ENCODE measurements around the gene POFUT1. TPM values are rescaled to one million over a fixed set of nuclear protein-coding genes. Genes with fewer than 3 reads are reported as not detected.

The POFUT1 gene
- total and polyA plus RNA-seq, 8 donors = 2.3 to 33.8 (median 11.2) TPM

GRCh38 chr20:32229251-32229747, 21.6 kb downstream of the POFUT1 start:
- intact Hi-C loops (cut with DNase I; ENCODE audit: low total_unique reads) = no loop called here
- H3K27ac ChIP-seq = peak overlapping the region in 1 of 5 donors; percentile 66
- H3K36me3 ChIP-seq = peaks cover 15 to 81% (median 74%) of the 10 kb centered on the region in 4 donors
- H3K9me3 ChIP-seq = no peaks in the 10 kb centered on the region
- 33 to 63% (median 49%) methylated on average over 5 of the region's 5 CpGs for WGBS, 5 donors
- peaks cover 17 to 50% (median 32%) of the 10 kb centered on the region in 4 donors for H3K4me1 ChIP-seq
- TF ChIP-seq POLR2AphosphoS5 (IDR thresholded peaks at IDR 0.05) (peak in 2 of 3 donors; percentile 48 to 63), CTCF (IDR thresholded peaks at IDR 0.05) (no peak)
- peak in 1 of 2 donors; percentile 62 for DNase-seq
- no peaks in the 10 kb centered on the region for H3K27me3 ChIP-seq
- H3K4me3 ChIP-seq = no peak overlapping the region

GRCh38 chr20:32230707-32231106, 23.0 kb downstream of the POFUT1 start:
- no peak overlapping the region for H3K4me3 ChIP-seq
- peaks cover 17 to 53% (median 30%) of the 10 kb centered on the region in 4 donors for H3K4me1 ChIP-seq
- no peak for TF ChIP-seq POLR2AphosphoS5 (IDR thresholded peaks at IDR 0.05)
- TF ChIP-seq EP300 (IDR thresholded peaks at IDR 0.05) = no peak
- no peak for TF ChIP-seq POLR2A (IDR thresholded peaks at IDR 0.05)
- no peak for TF ChIP-seq CTCF (IDR thresholded peaks at IDR 0.05)
- intact Hi-C loops (cut with DNase I; ENCODE audit: low total_unique reads) = no loop called here
- H3K27me3 ChIP-seq = no peaks in the 10 kb centered on the region
- no peak overlapping the region for H3K27ac ChIP-seq
- 95 to 98% (median 96%) methylated on average over 13 of the region's 13 CpGs for WGBS, 5 donors
- DNase-seq = no peak
- peaks cover 15 to 90% (median 86%) of the 10 kb centered on the region in 4 donors for H3K36me3 ChIP-seq
- no peaks in the 10 kb centered on the region for H3K9me3 ChIP-seq

GRCh38 chr20:32231245-32231644, 23.6 kb downstream of the POFUT1 start:
- intact Hi-C loops (cut with DNase I; ENCODE audit: low total_unique reads) = no loop called here
- DNase-seq = no peak
- Histone ChIP-seq H3K27me3 (no peaks in the 10 kb centered on the region), H3K9me3 (no peaks in the 10 kb centered on the region), H3K4me1 (peaks cover 17 to 57% (median 33%) of the 10 kb centered on the region in 4 donors), H3K4me3 (no peak overlapping the region), H3K27ac (no peak overlapping the region), H3K36me3 (peaks cover 15 to 95% (median 89%) of the 10 kb centered on the region in 4 donors)
- 94 to 98% (median 96%) methylated on average over 4 of the region's 4 CpGs for WGBS, 5 donors
- TF ChIP-seq CTCF (IDR thresholded peaks at IDR 0.05) (no peak), POLR2A (IDR thresholded peaks at IDR 0.05) (no peak), EP300 (IDR thresholded peaks at IDR 0.05) (no peak), POLR2AphosphoS5 (IDR thresholded peaks at IDR 0.05) (no peak)

GRCh38 chr20:32231847-32232246, 24.2 kb downstream of the POFUT1 start:
- Histone ChIP-seq H3K9me3 (no peaks in the 10 kb centered on the region), H3K36me3 (peaks cover 15 to 94% (median 92%) of the 10 kb centered on the region in 4 donors), H3K4me3 (no peak overlapping the region), H3K27me3 (no peaks in the 10 kb centered on the region), H3K27ac (no peak overlapping the region), H3K4me1 (peaks cover 16 to 52% (median 32%) of the 10 kb centered on the region in 4 donors)
- DNase-seq = peak in 1 of 2 donors; percentile 55
- no peak for TF ChIP-seq CTCF (IDR thresholded peaks at IDR 0.05)
- no peak for TF ChIP-seq EP300 (IDR thresholded peaks at IDR 0.05)
- no peak for TF ChIP-seq POLR2A (IDR thresholded peaks at IDR 0.05)
- no peak for TF ChIP-seq POLR2AphosphoS5 (IDR thresholded peaks at IDR 0.05)
- WGBS, 5 donors = 73 to 81% (median 77%) methylated on average over 4 of the region's 4 CpGs
- intact Hi-C loops (cut with DNase I; ENCODE audit: low total_unique reads) = no loop called here

All from stomach (tissue), 9 donors.